C1 segment of cervical spinal cord (tissue), 14 donors: ENCODE results near the gene OR2H2.

Source experiments
- DNase-seq, 14 donors: peaks; one replicate each; lab custom pipeline; 2025; lab: John Stamatoyannopoulos, UW

OR2H2 gene

DNA sequence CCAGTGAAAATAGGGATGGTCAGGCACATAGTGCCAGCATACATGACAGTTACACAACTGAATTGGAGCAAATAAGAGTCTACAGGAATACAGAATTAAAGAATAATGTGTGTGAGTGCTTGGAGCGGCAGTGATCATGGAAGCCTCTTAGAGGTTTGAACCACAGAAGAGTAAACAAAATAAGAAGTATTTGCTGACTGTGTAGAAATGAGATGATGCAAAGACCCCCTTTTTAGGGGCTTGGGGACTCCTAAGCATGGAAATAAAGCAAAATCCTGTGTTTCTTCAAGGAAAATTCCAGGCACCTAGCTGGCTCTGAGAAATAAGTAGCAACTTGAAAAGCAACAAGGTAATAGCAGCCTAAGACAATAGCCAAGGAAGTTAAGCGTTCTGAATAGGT, 6.8 kb downstream of the OR2H2 start:
- no peak for DNase-seq

DNA sequence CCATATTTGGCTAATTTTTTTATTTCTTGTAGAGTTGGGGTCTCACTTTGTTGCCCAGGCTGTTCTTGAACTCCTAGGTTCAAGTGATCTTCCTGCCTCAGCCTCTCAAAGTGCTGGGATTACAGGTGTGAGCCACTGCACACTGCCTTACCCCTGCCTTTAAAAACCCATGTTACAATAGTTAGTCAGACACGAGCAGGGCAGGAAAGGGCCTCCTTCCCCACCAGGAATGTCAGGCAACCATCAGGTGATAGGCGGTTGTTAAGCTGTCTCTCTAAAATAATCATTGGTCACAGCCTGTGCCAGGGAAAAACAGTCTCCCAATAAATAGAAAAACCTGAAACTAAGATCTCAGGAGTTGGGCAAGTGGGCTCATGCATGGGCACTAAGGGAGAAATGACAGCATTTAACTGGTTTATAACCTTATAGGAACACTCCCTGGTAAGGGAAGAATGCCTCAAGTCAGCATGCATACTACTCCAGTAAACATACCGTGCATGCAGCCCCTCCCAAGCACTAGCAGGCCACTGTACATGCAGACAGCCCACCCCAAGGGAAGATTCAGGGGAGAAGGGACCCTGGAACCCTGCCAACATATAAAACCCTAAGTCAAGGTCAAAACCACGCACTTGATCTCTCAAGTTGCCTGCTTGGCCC, 8.4 kb downstream of the OR2H2 start:
- DNase-seq: no peak

DNA sequence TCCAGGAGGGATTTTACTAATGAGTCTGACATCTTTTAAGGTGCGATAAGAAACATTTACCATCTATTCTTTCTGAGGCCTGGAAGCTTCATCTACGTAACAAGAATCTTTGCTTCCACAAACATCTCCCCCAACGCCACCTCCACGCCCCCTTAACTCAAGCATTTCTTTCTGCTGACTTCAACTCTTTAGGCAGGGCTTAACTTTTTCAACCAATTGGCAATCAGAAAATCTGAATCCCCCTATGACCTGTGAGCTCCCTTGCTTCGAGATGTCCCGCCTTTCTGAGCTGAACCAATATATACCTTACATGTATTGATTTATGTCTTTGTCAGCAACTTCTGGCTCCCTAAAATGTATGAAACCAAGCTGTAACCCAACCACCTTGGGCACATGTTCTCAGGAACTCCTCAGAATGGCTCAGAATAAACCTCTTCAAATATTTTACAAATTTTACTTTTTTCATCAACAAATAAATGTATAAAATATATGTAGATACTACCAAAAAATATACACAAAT, 11.5 kb downstream of the OR2H2 start:
- no peak for DNase-seq

DNA sequence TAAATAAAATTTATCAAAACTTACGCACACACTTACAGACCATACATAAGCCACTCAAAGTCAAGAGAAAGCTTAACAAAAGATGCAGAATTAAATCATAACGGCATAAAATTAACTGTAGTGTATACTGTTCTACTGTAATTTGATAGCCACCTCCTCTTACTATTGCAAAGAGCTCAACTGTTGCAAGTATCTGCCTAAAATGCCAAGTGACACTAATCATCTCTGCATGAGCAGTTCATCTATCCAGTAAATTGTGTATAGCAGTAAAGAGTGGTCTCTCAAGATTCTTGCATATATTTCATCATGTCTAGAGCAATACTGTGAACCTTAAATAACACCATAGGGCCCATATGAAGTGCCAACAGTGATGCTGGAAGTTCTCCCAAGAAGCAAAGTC, 12.3 kb downstream of the OR2H2 start:
- DNase-seq: no peak

DNA sequence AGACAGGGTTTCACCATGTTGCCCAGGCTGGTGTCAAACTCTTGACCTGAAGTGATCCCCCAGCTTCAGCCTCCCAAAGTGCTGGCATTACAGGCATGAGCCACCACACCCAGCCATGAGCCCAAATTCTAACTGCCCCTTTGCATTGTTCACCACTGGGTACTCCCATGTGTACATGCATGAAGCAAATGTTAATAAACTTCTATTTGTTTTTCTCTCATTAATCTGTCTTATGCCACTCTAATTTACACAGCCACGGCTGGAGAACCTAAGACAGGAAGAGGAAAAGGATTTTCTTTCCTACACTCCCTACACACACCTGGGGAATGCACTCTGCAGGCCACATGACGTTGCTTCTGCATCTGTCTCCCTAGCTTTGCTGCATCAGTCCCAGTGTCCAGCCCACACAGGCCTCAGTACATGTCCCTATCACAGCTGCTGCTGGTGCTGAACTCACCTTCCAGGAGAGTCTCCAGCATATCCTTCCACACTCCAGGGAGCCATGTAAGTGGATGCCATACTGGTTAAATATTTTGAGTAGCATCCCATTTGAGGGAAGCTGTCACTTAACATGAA, 13.3 kb downstream of the OR2H2 start:
- no peak for DNase-seq

DNA sequence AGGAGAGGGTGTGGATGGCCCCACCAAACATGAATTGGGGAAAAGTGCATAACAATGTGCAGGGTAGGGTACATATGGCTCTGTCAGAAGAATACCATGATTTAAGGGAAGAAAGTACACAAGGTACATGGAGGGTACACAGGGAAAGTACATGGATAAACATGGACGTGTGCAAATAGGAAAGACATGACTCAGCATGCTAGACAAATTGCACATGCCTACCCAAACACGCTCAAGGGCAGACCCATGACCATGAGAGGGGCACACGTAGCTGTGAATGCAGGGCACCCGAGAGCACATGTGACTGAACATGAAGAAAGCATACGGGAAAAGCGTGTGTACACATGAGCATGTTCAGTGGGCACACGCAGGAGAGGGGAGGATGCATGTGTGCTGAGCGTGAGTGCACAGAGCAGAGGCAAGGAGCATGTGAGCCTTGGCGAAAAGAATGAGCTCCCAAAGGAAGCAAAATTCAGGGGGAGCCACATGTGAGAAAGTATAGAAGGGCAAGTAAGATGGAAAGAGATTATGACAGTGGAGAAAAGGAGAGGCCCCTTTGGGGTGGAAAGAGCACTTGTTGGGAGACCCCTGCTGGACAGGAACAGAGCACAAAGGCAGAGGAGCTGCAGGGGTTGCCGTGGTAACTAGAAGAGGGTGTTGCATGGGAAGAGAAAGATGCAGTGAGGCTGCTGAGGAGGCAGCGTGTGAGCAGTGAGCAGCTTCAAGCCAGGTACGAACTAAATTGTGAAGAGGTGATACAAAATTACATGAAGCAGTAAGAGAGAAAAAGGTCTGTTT, 17.8 kb downstream of the OR2H2 start:
- DNase-seq: no peak

DNA sequence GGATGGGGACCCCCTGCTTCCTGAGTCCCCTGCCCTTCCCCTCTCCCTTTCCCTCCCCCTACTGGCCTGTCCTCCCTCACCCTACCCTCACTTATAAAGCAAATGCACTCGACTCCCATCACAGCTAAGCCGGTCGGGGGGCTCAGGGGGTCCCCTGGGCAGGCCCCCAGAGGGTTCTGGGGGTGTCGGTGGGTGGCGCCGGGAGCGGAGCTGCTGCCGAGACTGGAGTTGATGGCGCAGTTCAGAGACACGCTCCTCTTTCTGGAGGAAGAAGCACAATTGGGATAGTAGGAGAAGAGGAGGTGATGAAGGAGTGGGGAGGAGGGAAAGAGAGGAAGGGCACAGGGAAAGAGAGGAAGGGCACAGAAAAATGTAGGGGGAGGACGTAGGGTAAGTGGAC, 18.5 kb downstream of the OR2H2 start:
- no peak for DNase-seq

DNA sequence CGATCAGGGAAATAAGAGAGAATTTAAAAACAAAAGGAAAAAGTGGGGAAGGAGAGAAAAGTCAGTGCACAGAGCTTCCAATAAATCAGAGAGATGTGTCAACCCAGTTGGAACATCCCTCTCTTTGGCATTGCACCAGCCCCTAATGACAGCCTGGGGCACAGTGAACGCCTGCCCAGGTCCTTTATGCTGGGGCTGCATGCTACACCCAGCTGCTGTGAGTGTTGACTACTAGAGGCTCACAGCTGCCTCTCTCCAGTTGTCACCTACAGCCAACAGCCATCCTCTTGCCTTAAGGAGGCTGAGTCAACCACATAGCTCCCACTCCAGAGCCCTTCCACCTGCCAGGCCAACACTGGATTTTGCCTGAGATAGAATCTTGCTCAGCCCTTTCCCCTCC, 19.0 kb downstream of the OR2H2 start:
- peak in 4 of 14 donors; percentile 9 to 45 (median 34) for DNase-seq

DNA sequence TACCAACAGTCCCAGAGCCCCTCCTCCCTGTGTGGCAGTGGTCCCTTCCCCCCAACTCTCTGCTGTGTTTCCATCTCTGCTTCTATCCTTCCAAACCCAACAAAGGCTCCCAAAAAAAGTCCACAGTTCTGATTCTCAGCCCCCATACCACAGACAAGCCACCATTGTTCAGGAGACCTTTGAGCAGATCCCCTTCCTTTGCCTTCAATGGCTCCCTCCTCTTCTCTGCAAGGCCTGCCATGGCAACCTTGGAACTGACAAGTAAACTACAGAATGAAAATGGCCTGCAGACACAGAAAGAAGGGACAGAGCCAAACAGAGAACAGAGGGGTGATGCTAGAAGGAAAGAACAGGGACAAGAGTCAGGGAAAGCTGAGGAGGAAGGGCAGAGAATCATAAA, 23.2 kb downstream of the OR2H2 start:
- peak in 5 of 14 donors; percentile 9 to 42 (median 18) for DNase-seq

DNA sequence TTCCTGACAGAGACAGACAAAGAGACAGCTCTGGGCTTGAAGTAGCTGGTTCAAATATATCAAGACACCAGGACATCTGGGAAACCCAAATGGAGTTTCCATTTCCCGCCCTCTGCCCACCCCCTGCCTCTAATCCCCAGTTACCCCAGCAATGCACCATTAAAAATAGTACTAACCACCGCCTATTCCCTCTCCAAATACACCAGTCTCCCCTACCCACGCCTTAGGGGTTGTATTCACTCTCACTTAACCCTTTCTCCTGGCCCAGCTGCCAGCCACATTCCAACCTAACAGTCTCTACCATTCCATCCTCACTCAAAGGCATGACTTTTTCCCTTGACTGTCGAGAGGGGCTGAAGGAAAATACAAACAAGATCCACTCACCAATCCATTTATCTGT, 25.6 kb downstream of the OR2H2 start:
- no peak for DNase-seq

DNA sequence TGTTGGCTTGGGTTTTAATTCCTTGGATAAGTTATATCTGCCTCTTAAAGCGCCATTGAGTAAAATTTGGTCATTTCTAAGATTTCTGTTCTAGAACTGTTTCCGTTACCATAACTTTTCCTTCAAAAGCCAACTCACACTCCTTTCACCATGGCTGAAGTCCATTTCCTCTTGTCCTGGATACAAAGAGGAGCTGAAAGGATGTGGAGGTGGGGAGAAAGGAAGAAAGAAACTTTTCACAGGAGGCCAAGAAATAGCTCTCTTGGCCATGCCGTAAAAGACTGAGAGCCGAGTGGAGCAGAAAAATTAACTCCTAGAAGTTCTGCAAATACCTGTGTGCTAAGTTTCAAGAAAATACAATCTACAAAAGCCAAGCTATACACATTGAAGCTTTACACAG, 26.5 kb downstream of the OR2H2 start:
- DNase-seq: no peak

DNA sequence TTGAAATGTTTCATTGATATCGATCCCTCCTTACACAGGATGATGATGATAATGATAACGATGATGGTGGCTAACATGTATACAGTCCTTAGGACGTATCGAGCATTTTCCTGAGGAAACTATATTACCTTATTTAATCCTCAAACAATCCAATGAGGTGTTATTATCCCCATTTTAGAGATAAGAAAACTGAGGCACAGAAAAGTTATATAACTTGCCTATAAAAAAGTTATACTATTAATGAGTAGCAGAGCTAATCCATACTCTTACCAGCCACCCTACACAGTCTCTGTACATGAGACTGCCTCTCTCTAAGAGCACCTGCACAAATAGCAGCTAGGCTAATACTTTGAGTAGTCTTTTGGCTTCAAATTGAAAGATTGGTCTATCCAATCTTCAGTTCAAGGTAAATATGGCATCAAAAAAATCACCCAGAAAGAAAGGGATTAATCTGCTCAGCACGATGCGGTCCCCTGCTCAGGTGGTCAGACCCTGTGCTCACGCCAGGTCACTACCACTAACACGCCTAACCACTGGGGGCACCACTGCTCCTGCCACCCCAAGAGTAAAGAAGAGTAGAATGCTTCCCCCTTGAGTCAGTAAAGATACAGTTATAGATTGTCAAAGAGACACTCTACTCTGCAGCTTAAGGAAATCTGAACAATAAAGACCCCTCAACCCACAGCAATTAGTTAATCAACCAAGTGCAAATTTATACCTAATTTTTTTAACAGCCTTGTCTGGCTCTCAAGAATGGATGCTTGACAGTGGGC, 33.0 kb downstream of the OR2H2 start:
- DNase-seq: no peak

DNA sequence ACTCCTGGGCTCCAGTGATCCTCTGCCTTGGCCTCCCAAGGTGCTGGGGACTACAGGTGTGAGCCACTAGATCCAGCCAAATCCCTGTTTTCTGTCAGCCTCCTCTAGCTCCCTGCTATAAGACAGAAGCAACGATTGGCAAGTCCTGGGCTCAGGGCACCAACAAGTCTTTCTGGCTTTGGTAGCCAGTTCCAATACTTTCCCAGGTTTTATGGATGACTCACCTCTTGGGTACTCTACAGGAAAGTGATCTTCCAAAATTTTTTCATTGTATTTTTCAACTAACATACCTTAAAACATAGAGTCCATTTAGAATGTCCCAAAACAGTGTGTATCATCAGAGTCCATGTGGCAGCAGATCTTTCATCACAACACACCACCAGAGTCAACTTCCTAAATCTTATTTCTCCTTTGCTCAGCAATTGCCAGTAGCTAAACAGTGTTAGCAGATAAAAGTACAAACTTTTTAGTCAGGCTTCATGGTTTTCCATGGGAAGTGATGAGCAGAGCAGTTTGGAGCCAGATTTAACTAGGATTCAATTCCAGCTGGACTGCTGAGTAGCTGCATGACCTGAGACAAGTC, 34.7 kb downstream of the OR2H2 start:
- DNase-seq: no peak

DNA sequence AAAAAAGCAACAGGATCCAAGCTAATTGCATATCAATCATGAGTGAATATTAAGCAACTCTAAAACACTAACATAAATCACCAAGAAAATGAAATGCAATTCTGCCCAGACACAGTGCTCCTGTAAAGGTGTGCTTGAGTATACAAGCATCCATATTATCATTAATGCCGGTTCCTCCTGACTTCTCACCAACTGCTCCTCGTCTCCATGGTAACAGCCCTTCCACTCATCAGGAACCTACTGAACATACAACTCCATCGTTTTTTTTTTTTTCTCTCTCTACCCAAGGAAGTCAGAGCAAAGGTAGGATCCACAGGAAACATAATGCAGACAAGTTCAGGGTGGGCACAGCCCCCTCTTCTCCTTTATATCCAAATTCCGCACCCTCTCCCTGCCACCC, 35.7 kb downstream of the OR2H2 start:
- DNase-seq: no peak

DNA sequence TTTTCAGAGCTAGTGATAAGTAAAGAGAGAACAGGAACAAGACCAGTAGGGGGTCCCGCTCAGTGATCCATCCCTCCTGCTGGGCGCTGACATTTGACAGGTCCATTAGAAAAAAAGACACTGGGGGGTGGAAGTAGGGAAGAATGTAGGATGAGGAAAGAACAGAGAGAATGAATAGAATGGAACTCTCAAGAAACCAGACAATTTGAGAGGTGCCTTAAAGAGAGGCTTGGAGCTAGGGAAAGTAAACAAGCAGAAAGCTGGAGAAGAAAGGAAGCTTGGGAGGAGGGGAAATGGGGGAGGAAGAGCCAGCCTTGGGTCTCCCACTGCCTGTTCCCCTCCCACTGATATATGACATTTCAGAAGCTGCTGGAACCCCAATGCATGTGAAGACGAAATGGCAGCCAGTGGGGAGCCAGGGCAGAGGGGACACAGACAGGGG, 39.6 kb downstream of the OR2H2 start:
- DNase-seq: peak in 1 of 14 donors; percentile 17

DNA sequence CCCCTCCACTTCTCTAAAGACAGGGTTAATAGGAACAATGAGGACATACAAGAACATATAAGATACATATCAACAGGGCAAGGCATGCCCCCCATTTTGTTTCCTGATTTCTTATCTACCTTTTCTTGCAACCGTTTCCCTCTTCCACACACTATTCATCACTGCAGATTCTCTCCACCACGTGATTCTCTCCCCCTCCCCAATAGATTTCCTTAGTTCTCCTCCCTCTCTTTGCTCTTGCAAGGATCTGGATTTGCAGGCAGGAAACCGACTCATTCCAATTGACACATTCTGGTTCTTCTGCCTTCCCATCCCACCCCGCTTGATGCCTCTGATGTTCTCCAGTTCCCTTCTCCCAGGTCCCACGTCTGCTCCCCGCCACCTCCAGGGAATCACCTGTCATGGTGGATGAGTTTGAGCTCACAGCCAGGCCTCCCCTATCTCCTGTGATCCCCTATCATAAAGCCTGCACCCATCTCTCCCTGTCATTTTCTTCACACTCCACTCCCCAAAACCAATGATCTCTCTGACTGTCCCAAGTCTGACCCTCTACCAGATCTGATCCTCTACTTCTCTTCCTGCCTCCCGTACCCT, 40.5 kb downstream of the OR2H2 start:
- DNase-seq: no peak

DNA sequence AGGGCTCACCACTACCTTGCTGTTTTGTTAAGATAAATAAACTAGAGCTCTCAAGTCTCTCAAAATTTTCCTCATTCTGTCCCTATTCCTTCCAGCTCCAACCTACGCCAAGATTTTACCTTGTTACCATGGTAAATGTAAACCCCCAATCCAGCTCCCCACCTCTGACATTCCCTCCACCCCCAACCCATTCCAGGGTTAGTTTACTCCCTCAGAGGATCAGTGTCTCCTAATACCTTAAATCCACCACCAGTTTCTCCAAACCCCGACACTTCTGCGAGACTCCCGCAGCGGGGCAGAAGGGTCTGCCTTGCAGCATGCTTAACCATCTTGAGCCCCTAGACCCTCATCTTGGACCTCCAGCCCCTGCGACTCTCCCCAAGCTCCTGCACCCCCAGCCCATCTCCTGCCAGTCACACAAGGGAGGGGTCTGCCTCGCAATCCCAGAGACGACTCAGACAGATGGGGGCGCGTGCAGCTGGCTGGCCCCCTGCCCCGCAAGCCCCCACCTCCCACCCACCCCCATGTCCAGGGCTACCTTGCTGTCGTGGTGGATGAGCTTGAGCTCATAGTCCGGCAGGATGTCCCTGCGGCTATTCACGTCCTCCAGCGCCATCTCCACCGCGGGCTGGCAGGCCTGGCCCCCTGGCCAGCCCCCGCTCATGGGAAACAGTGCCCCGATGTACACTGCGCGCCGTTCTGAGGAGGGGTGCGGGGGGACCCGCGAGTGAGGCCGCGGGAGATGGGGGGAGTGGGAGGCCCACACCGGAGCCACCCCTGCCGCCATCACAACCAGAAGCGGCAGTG, 42.2 kb downstream of the OR2H2 start:
- peak in 1 of 14 donors; percentile 39 for DNase-seq

DNA sequence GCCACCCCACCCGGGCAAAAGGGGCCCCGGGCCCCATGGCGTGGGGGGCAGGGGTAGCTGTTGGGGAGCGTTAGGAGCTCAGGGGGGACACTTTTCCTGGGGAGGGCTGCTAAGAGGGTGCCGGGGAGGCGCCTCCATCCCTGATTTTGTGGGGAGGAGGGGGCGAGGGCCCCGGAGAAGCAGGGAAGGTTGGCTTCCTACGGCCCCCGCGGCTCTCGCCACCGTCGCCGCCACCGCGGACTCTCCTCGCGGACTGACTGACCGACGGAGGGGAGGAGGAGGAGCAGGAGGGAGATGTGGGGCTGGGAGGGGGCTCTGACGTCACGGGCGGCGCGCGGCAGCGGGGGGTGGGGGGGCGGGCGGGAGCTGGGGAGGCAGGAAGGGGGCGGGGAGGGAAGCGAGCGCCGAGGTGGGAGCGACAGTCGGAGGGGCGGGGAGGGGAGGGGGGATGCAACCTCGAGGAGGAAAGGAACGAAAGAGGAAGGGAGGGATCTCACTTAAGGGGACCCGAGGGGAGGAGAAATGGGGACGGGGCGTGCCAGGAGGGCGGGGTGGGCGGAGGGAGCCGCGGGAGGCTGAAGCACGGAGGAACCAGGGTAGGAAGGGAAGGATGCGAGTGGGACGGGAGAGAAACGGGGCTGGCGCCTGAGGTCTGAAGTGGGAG, 43.0 kb downstream of the OR2H2 start:
- peak in 11 of 14 donors; percentile 11 to 68 (median 57) for DNase-seq

DNA sequence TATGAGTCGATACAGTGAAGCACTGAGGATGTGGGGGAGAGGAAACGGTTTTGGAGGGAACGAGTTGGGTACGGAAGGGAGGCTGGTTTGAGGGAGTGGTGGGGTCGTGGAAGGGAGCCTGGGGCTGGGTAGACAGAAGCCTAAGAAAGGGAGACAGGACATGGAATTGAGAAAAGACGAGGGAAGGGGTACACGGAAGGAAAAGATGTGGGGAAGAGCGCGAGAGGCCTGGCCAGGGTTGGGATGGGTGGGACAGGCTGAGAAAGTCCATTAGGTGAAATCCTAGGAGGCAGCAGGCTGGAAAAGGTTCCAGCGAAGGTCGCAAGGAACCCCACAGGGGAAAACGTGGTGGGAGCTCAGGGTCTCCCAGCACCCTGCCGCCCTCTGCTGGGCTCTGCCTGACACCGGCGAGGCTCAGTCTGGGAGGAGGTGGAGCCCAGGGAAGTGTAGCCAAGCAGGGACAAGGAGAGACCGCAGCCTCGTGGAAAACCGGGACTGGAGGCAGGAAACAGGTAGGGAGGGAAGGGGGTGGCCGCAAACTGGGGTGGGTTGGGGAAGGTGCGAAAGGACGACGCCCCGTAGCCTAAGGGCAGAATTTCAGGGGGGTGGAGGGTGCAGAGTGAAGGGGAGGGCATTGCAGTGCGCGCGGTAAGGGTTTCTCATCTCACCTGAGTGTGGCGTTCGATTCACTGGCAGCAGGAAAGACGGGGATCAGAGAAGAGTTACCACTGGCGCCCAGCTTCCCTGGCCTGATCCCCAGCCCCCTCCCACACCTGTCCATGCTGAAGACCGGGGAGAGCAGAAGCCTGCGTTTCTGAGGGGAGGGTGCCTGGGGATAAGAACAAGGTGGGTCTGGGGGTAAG, 43.7 kb downstream of the OR2H2 start:
- peak in 11 of 14 donors; percentile 29 to 81 (median 51) for DNase-seq
